CD14-positive monocyte (primary cell): ENCODE measurements around the gene EFCAB7. TPM values are rescaled to one million over a fixed set of nuclear protein-coding genes. Genes with fewer than 3 reads are reported as not detected.

Experiments
- DNase-seq, 3 donors: peaks; one replicate each; pipeline ENCODE4 v3.0.0-alpha.2; 2011 to 2022
- H2AFZ ChIP-seq: 2 replicates; pipeline ENCODE4 v1.6.0; 2012; ENCODE audit warnings: mild to moderate bottlenecking, low read depth, low read length, inconsistent platforms; ENCODE audit not compliant: insufficient read depth, poor library complexity, severe bottlenecking
- H3K27ac ChIP-seq, 2 donors: 1 replicate in 1 of 2; 2 replicates in 1 of 2; pipeline ENCODE4 v1.5.1; 2012 to 2013; ENCODE audit warnings: low read length in 2 of 2, control low read depth in 1 of 2, inconsistent platforms in 1 of 2, low read depth in 1 of 2, mild to moderate bottlenecking in 1 of 2
- H3K27me3 ChIP-seq, 2 donors: one replicate each; pipeline versions ENCODE4 v1.6.0 to v1.6.1; 2011 to 2013; ENCODE audit warnings: low read length in 2 of 2; ENCODE audit not compliant: control insufficient read depth in 2 of 2, insufficient read depth in 2 of 2
- H3K36me3 ChIP-seq, 2 donors: replicated peaks in 1 of 2; 1 replicate in 1 of 2; 2 replicates in 1 of 2; pipeline versions ENCODE4 v1.5.1 to v1.6.1; 2012 to 2013; ENCODE audit warnings: low read length in 2 of 2, control low read depth in 1 of 2, inconsistent platforms in 1 of 2, mild to moderate bottlenecking in 1 of 2; ENCODE audit not compliant: insufficient read depth in 2 of 2, control insufficient read depth in 1 of 2
- H3K4me1 ChIP-seq, 2 donors: 1 replicate in 1 of 2; 2 replicates in 1 of 2; pipeline versions ENCODE4 v1.5.1 to v1.6.1; 2012 to 2013; ENCODE audit warnings: low read length in 2 of 2, control low read depth in 1 of 2, inconsistent platforms in 1 of 2, mild to moderate bottlenecking in 1 of 2, moderate library complexity in 1 of 2; ENCODE audit not compliant: insufficient read depth in 2 of 2, control insufficient read depth in 1 of 2
- H3K4me2 ChIP-seq: replicated peaks from 2 replicates; pipeline ENCODE3; 2012; ENCODE audit warnings: low read length, moderate library complexity, mild to moderate bottlenecking; ENCODE audit not compliant: poor library complexity, severe bottlenecking; ENCODE audit errors: extremely low read depth
- H3K4me3 ChIP-seq, 3 experiments: fragments of 200-600 bp in 1 of 3; sonication (generic) in 1 of 3; replicated peaks in 1 of 3; 1 replicate in 2 of 3; 2 replicates in 1 of 3; pipeline ENCODE4 v1.5.1; 2011 to 2013; ENCODE audit warnings: low read length in 3 of 3, mild to moderate bottlenecking in 3 of 3, control low read depth in 2 of 3, low read depth in 2 of 3, inconsistent platforms in 1 of 3, moderate library complexity in 1 of 3
- H3K79me2 ChIP-seq: 2 replicates; pipeline ENCODE4 v1.6.0; 2012; ENCODE audit warnings: mild to moderate bottlenecking, control low read depth, inconsistent platforms, low read length, moderate library complexity; ENCODE audit not compliant: insufficient read depth
- H3K9ac ChIP-seq: 2 replicates; pipeline ENCODE4 v1.6.0; 2017; ENCODE audit warnings: low read length, mild to moderate bottlenecking; ENCODE audit not compliant: insufficient read depth, poor library complexity, severe bottlenecking
- H3K9me3 ChIP-seq, 2 donors: replicated peaks in 1 of 2; 1 replicate in 1 of 2; 2 replicates in 1 of 2; pipeline versions ENCODE4 v1.5.1 to v1.6.1; 2012 to 2013; ENCODE audit warnings: low read length in 2 of 2, control low read depth in 1 of 2; ENCODE audit not compliant: control insufficient read depth in 1 of 2, insufficient read depth in 1 of 2
- H4K20me1 ChIP-seq: 2 replicates; pipeline ENCODE4 v1.6.0; 2012; ENCODE audit warnings: mild to moderate bottlenecking, low read length, control low read depth, moderate library complexity; ENCODE audit not compliant: insufficient read depth
- H3K27ac Mint-ChIP-seq, 7 donors: one replicate each; pipeline ENCODE4 v1.8.0; 2020; ENCODE audit warnings: mild to moderate bottlenecking in 7 of 7, mixed read lengths in 7 of 7, moderate library complexity in 6 of 7, inconsistent platforms in 2 of 7
- H3K27me3 Mint-ChIP-seq, 3 donors: one replicate each; pipeline ENCODE4 v1.8.0; 2021 to 2022; ENCODE audit warnings: low read depth in 3 of 3, mild to moderate bottlenecking in 3 of 3, mixed read lengths in 3 of 3, moderate library complexity in 3 of 3, inconsistent platforms in 1 of 3
- H3K36me3 Mint-ChIP-seq, 2 donors: one replicate each; pipeline ENCODE4 v1.8.0; 2020; ENCODE audit warnings: mixed read lengths in 2 of 2, inconsistent platforms in 1 of 2, mild to moderate bottlenecking in 1 of 2
- H3K4me1 Mint-ChIP-seq: one replicate; pipeline ENCODE4 v1.8.0; 2020; ENCODE audit warnings: mild to moderate bottlenecking, mixed read lengths
- H3K4me3 Mint-ChIP-seq, 2 donors: one replicate each; pipeline ENCODE4 v1.8.0; 2020; ENCODE audit warnings: mild to moderate bottlenecking in 2 of 2, mixed read lengths in 2 of 2, moderate library complexity in 1 of 2
- H3K9me3 Mint-ChIP-seq, 7 donors: one replicate each; pipeline ENCODE4 v1.8.0; 2020 to 2022; ENCODE audit warnings: mixed read lengths in 7 of 7, mild to moderate bottlenecking in 6 of 7, moderate library complexity in 6 of 7, inconsistent platforms in 2 of 7
- CTCF ChIP-seq: fragments of 200-600 bp; IDR thresholded peaks from one replicate; pipeline ENCODE4 v1.8.0; 2022; ENCODE audit warnings: antibody characterized with exemption, mild to moderate bottlenecking
- WGBS: methylation state at CpG from one replicate; pipeline ENCODE4 v1.1.5; 2013; ENCODE audit warnings: missing lambda C conversion rate; ENCODE audit not compliant: insufficient coverage; 5-methylcytosine and 5-hydroxymethylcytosine counted together
- intact Hi-C, 2 donors: fragments of 100-400 bp; cut with micrococcal nuclease; formaldehyde crosslinking; loops; one replicate each; pipeline versions ENCODE4 v1.15.0 to v1.15.1; 2023
- polyA plus RNA-seq, 3 donors: library from polyadenylated mRNA; depleted of rRNA in 1 of 3; unstranded in 2 of 3; stranded (reverse) in 1 of 3; fragments of 300-500 nt in 2 of 3; fragments of >200 nt in 1 of 3; fragmentation: Illumina TruSeq in 2 of 3; gene quantifications; 1 replicate in 2 of 3; 2 replicates in 1 of 3; pipeline ENCODE4 v1.2.3, GENCODE V29; 2012 to 2021

The EFCAB7 gene
- polyA plus RNA-seq, 3 donors, result 0.37 to 2.2 (median 0.92) TPM

DNA sequence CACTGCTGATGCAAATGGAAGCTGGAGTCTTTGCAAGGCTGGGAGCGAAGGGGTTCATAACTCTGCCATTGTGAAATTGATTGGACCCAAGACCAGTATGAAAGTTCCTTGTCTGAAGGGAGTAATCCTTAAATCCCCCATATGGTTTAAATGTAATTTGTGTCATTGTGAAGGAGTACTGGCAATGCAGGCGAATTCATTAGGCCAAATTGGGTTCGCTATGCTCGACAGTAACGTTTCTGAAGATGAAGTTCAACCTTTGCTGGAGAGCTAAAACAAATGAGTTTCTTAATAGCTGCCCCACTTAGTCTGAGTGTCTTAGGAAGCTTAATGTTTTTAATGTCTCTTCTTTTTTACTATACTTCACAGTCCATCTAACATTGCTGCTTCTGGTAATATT lies 97.3 kb downstream of the EFCAB7 start:
- H3K27ac ChIP-seq, result no peak overlapping the region
- DNase-seq, result no peak
- no peak overlapping the region for H3K4me3 ChIP-seq
- intact Hi-C loops, result no loop called here
- H3K36me3 ChIP-seq, result no peaks in the 10 kb centered on the region
- no peaks in the 10 kb centered on the region for H4K20me1 ChIP-seq
- Mint-ChIP-seq H3K9me3 (no peaks in the 10 kb centered on the region), H3K36me3 (peaks cover 10 to 13% of the 10 kb centered on the region in 2 donors), H3K4me3 (no peak overlapping the region), H3K4me1 (peaks cover 11% of the 10 kb centered on the region), H3K27me3 (peaks cover 0 to 1% (median 0%) of the 10 kb centered on the region in 3 donors), H3K27ac (no peak overlapping the region)
- no peak overlapping the region for H3K9ac ChIP-seq
- H3K4me1 ChIP-seq, result peaks cover 0 to 1% of the 10 kb centered on the region in 2 donors
- no peaks in the 10 kb centered on the region for H3K9me3 ChIP-seq
- no peak overlapping the region for H3K4me2 ChIP-seq
- no peak overlapping the region for H2AFZ ChIP-seq
- H3K79me2 ChIP-seq, result peaks cover 7% of the 10 kb centered on the region
- TF ChIP-seq CTCF, result no peak
- WGBS, result no CpG with 5 or more reads among the region's 5 CpGs
- no peaks in the 10 kb centered on the region for H3K27me3 ChIP-seq

DNA sequence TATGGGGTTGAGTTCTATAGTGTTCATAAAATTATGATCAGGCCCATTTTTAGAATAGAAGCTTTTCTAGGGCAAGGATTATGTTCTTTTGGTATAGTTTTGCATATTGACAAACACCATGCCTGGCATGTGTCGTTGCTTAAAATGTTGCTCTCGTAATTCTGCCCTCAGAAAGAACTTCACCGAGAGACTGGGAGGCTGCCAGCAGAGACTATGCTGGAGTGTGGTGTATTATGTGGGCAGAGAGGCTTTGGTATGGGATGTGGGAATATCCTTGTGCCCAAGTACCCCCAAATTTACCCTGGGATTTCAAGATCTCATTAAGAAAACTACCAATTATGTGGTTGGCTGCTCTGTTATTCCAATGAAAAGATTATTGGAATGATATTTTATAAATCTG lies 97.8 kb downstream of the EFCAB7 start:
- peaks cover 10 to 13% of the 10 kb centered on the region in 2 donors for H3K36me3 Mint-ChIP-seq
- H3K27me3 Mint-ChIP-seq, result peaks cover 0 to 1% (median 0%) of the 10 kb centered on the region in 3 donors
- H3K4me3 Mint-ChIP-seq, result no peak overlapping the region
- no peaks in the 10 kb centered on the region for H3K9me3 Mint-ChIP-seq
- no peak overlapping the region for H3K27ac Mint-ChIP-seq
- H3K79me2 ChIP-seq, result peaks cover 7% of the 10 kb centered on the region
- H3K4me3 ChIP-seq, result no peak overlapping the region
- no peak overlapping the region for H3K9ac ChIP-seq
- no peak for DNase-seq
- peaks cover 15% of the 10 kb centered on the region for H3K4me1 Mint-ChIP-seq
- H2AFZ ChIP-seq, result no peak overlapping the region
- no peaks in the 10 kb centered on the region for H3K36me3 ChIP-seq
- H3K27me3 ChIP-seq, result no peaks in the 10 kb centered on the region
- no peak for TF ChIP-seq CTCF
- intact Hi-C loops, result no loop called here
- WGBS, result 90% methylated on average over 2 of the region's 3 CpGs
- H3K4me1 ChIP-seq, result peaks cover 2 to 5% of the 10 kb centered on the region in 2 donors
- no peak overlapping the region for H3K4me2 ChIP-seq
- no peaks in the 10 kb centered on the region for H3K9me3 ChIP-seq
- H3K27ac ChIP-seq, result no peak overlapping the region
- H4K20me1 ChIP-seq, result no peaks in the 10 kb centered on the region
